NB4 (cell line): ENCODE data around the gene ZNF618.

Experiments
- DNase-seq: peaks from one replicate; pipeline ENCODE4 v3.0.0; 2010; ENCODE audit warnings: low read depth
- H3K4me3 ChIP-seq: one replicate; pipeline ENCODE4 v1.5.1; 2011; ENCODE audit warnings: mild to moderate bottlenecking, low read depth, low read length, moderate library complexity
- MYC ChIP-seq: IDR thresholded peaks from 2 replicates; pipeline ENCODE4 v1.6.1; 2011; ENCODE audit warnings: low read depth, low read length
- POLR2A ChIP-seq: IDR thresholded peaks from 2 replicates; pipeline ENCODE4 v1.6.1; 2011; ENCODE audit warnings: mild to moderate bottlenecking; ENCODE audit not compliant: insufficient read length; ENCODE audit errors: extremely low read depth
- TF ChIP-seq, protein P1 (sequence below): IDR thresholded peaks from 2 replicates; pipeline ENCODE4 v1.6.1; 2011; ENCODE audit warnings: low read depth, low read length
- TF ChIP-seq, protein P2 (sequence below): IDR thresholded peaks from one replicate; pipeline ENCODE4 v1.5.1; 2012; ENCODE audit warnings: low read depth, low read length

The ZNF618 gene

DNA sequence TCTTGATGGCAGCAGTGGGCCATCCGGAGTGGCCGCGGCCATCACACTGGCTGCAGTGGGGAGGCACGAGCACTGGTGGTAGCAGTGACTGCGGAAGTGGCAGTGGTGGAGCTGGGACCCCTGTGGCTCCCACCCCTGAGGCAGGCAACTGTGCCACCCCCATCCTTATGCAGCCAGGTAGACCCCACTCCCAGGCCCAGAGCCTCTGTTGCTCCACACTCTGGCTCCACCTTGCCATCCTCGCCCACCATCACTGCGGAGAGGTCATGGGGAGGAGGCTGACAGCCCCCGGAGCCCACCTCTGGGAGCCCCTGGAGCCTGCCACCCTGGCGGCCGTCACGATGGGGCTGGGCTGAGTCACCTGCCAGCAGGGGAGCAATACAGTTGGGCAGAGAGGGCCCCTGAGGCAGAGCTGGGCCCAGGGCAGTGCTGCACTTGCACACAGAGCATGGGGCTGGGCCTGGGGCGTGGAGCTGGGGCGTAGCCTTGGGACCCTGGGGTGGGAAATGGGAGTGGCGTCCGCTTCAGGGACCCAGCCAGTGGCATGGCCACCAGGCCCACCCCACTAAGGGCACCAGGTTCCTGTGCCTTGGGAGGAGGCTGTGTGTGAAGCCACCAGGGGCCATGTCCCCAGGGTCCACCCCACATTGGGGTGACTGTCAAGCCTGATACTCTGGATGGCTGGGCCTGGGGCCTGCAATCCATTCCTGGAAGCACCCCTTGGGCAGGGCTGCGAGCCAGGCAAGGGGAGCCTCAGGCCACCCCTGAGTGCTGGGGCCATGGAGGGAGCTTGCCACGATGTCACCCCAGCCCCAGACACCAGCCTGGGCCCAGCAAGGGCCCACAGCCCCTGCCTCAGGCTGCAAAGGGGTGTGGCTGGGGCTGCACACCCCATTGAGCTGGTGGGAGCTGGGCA is 194.3 kb downstream of the ZNF618 start:
- no peak for DNase-seq
- TF ChIP-seq, protein P1, sequence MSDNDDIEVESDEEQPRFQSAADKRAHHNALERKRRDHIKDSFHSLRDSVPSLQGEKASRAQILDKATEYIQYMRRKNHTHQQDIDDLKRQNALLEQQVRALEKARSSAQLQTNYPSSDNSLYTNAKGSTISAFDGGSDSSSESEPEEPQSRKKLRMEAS, result no peak
- no peak for TF ChIP-seq POLR2A
- TF ChIP-seq, protein P2, sequence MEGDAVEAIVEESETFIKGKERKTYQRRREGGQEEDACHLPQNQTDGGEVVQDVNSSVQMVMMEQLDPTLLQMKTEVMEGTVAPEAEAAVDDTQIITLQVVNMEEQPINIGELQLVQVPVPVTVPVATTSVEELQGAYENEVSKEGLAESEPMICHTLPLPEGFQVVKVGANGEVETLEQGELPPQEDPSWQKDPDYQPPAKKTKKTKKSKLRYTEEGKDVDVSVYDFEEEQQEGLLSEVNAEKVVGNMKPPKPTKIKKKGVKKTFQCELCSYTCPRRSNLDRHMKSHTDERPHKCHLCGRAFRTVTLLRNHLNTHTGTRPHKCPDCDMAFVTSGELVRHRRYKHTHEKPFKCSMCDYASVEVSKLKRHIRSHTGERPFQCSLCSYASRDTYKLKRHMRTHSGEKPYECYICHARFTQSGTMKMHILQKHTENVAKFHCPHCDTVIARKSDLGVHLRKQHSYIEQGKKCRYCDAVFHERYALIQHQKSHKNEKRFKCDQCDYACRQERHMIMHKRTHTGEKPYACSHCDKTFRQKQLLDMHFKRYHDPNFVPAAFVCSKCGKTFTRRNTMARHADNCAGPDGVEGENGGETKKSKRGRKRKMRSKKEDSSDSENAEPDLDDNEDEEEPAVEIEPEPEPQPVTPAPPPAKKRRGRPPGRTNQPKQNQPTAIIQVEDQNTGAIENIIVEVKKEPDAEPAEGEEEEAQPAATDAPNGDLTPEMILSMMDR, result no peak
- no peak for TF ChIP-seq MYC
- H3K4me3 ChIP-seq, result no peak overlapping the region

DNA sequence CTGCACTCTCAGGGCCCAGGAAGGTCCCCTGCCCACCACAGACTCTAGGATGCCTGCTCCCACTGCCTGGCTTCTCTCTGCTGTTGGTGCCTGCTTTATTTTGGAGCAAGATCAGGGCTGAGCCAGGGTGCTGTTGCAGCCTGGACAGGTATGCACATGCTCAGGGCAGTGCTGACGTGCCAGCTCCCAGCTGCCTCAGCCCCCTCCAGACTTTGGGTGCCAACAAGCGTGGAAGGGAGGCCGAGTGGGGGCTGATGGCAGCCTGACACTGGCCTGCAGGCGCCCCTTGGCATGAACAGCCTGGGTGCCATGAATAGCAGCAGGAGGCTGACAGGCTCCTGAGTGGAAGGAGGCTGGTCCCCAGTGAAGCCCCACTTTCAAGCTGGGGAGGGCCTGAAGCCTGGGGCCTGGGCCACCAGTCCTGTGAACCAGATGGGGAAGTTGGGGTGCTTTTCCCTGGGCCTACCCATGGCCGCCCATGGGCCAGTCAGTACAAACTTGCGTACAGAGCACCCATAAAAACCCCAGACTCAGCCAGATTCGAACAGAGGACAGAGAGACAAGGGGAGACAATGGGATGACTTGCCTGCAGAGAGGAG is 195.2 kb downstream of the ZNF618 start:
- TF ChIP-seq, protein P2, result no peak
- no peak for TF ChIP-seq POLR2A
- TF ChIP-seq MYC, result no peak
- TF ChIP-seq, protein P1, result no peak
- DNase-seq, result no peak
- H3K4me3 ChIP-seq, result no peak overlapping the region

DNA sequence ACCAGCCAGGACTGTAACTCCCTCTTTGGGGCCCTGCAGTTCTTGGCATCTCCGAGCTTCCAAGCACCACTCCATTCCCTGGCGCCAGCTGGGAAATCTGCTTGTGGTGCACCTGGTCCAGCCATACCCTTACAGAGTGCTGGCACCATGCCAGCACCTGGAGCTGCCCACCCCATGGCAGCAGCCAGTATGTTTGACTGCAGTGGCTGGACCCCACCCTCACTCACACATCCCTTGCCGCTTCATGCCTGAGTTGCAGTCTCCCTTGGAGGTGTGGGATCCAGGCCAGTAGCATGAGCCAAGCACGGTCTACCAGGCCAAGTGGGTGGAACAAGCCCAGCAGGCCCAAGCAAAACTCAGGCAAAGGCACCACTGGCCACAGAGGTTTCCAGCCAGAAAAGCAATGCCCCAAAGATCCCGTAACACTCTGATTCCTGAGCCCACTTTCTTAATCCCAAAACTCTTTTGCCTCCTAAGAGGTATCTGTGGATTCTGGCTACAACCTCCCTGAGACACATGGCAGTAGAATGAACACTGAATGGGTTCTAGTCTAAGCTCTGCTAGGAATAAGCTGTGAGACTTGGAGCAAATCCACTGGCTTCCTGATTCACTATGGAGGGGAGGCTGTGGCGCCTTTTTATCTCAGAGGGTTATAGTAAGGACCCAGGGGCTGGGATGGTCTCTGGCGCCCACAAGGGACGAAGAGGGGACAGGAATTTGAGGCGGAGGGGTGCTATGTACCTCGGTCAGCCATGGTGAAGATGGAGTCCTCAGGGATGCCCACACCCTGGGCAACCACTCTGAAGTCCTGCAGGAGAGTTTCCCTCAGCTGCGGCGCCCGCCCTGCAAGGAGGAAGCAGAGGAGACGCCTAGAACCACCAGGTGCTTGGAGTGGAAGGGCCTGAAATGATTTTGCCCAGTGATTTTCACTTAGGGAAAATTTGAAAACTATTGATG is 196.4 kb downstream of the ZNF618 start:
- no peak for DNase-seq
- no peak overlapping the region for H3K4me3 ChIP-seq
- TF ChIP-seq, protein P2, result no peak
- no peak for TF ChIP-seq POLR2A
- no peak for TF ChIP-seq MYC
- TF ChIP-seq, protein P1, result no peak

DNA sequence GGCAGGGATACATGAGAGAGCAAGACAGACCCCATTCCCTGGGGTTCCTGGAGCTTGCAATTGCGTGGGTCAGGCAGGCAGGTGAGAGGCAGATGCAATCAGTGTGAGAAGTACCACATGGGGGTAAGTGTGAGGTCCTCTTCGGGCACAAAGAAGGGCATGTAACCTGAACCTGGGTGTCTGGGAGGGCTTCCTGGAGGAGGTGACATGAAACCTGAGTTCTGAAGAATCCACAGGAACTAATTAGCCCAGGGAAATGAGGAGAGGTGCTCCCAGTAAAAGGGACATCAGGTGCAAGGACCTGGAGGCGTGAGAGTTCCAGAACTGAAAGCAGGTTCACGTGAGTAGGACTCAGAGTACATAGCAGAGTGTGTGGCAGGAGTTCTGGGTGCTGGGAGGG is 199.5 kb downstream of the ZNF618 start:
- TF ChIP-seq, protein P1, result no peak
- TF ChIP-seq MYC, result no peak
- TF ChIP-seq POLR2A, result no peak
- TF ChIP-seq, protein P2, result no peak
- H3K4me3 ChIP-seq, result no peak overlapping the region
- DNase-seq, result no peak
